Hair follicle dermal papilla cell (primary cell): ENCODE data around the gene C16orf87. TPM values are rescaled to one million over a fixed set of nuclear protein-coding genes. Genes with fewer than 3 reads are reported as not detected.

Experiments
- small RNA-seq: library from RNA; depleted of rRNA; stranded (forward); fragments of <200 nt; gene quantifications from one replicate; pipeline ENCODE3, GENCODE V24; 2012
- total RNA-seq: library from RNA; depleted of rRNA; stranded (reverse); fragments of >200 nt; gene quantifications from 2 replicates; pipeline ENCODE4 v1.2.3, GENCODE V29; 2012

Gene C16orf87, protein sequence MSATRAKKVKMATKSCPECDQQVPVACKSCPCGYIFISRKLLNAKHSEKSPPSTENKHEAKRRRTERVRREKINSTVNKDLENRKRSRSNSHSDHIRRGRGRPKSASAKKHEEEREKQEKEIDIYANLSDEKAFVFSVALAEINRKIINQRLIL
- 5.5 and 6.0 TPM in 2 replicates for total RNA-seq

DNA sequence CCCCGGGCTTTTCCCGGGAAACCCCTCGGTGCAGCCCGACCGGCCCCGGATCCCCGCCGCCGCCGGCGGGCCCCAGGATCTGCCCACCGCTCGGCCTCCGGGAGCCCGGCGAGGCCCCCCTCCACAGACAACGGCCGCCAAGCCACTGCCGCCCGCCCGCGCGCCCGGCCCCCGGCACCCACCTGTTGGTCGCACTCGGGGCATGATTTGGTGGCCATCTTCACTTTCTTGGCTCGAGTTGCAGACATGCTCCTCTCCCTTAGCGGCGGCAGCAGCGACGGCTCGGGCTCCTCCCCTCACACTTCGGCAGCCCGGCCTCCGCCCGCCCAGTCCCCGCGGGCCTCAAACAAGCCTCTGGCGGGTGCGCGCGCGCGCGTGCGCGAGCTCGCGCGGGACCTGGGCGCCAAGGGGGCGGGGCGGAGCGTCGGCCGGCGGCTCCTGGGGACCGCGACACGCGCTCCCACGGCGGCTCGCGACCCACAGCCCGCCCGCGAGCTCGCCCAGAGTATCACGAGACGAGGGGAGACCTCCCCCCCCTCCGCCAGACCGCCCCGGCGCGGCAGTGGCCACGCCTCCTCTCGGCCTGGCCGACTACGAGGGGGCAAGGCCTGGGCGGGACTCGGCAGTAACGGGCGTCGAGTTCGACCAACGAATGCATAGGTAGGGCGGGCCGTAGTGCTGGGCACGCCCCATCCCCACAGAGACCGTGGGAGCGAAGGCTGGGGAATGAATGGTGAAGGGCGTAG, at the start of gene C16orf87:
C16orf87 (minus strand) TSS at position 279 of the 746 bp plus-strand sequence; CDS start at position 248, 31 bp downstream.

DNA sequence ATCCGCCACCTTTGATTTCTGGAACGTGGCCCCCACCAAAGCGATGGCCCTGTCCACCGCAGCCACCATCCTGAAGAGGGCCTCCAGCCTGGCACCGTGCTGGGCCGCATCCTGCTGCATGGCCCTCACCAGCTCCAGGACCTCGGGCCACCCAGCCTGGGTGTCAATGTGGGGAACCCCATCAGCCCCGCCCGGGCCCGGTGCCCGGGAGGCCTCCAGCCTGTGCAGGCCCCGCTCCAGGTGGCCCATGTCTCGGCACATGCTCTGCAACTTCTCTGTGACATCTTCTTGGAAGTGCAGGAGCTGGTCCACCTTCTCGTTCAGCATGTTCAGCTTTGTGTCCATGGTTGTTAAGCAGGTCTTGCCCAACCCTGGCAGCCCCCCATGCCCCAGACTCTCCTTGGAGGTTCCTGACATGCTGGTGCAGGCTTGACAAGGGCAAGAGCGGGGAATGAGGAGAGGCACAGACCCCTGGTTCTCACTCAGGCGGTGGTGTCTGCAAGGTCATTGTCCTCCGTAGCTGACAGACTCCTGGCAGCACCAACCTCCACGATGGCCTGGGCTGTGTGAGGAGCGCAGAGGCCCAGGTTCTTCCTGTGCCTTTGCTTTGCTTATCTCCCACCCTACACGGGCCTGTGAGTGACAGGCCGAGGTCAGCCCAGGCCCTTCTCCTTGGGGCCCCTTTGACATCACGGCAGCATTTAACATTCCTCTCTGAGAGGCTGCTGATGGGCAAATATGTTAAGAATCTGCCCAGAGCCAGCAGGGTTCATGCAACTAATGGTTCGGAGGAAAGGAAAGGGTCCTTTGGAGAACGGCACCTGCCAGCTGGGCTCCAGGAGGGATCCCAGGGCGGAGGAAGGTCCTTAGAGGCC, 83.0 kb downstream of the C16orf87 start, which contains the start of gene MYLK3:
MYLK3 (minus strand) TSS at position 568 of the 875 bp plus-strand sequence; CDS start at position 417, 151 bp downstream.

Small RNA genes lying within 50 kb of the gene (small RNA-seq; reads per million reads assigned to genes)
- gene AC007225.2: not detected

Other genes with a start within 250 kb of the C16orf87 start
- gene SHCBP1, start 209.8 kb downstream of the C16orf87 start, total RNA-seq: 1.5 and 2.7 TPM in 2 replicates
- gene VPS35, start 142.0 kb downstream of the C16orf87 start, total RNA-seq: 132 and 157 TPM in 2 replicates
- 1.5 and 1.8 TPM in 2 replicates for gene ORC6, start 141.5 kb downstream of the C16orf87 start, total RNA-seq
- gene MYLK3, start 82.8 kb downstream of the C16orf87 start, total RNA-seq: 0.12 and 0.16 TPM in 2 replicates
- 13.1 and 13.6 TPM in 2 replicates for gene GPT2, start 53.2 kb upstream of the C16orf87 start, total RNA-seq
- 62.5 and 64.4 TPM in 2 replicates for gene DNAJA2, start 142.5 kb upstream of the C16orf87 start, total RNA-seq